Measurements from ENCODE around the gene SGSM1. TPM values are rescaled to one million over a fixed set of nuclear protein-coding genes. Genes with fewer than 3 reads are reported as not detected.

The SGSM1 gene
- total RNA-seq, 4 donors from 2014 or later: 0.88 to 4.9 (median 3.0) TPM

- no peaks in the 10 kb centered on the region for H3K4me1 ChIP-seq
- H3K27ac ChIP-seq: no peak overlapping the region
- TF ChIP-seq, protein P1, sequence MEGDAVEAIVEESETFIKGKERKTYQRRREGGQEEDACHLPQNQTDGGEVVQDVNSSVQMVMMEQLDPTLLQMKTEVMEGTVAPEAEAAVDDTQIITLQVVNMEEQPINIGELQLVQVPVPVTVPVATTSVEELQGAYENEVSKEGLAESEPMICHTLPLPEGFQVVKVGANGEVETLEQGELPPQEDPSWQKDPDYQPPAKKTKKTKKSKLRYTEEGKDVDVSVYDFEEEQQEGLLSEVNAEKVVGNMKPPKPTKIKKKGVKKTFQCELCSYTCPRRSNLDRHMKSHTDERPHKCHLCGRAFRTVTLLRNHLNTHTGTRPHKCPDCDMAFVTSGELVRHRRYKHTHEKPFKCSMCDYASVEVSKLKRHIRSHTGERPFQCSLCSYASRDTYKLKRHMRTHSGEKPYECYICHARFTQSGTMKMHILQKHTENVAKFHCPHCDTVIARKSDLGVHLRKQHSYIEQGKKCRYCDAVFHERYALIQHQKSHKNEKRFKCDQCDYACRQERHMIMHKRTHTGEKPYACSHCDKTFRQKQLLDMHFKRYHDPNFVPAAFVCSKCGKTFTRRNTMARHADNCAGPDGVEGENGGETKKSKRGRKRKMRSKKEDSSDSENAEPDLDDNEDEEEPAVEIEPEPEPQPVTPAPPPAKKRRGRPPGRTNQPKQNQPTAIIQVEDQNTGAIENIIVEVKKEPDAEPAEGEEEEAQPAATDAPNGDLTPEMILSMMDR (IDR thresholded peaks at IDR 0.05): no peak
- no peak for TF ChIP-seq POLR2A (IDR thresholded peaks at IDR 0.05)
- intact Hi-C loops (cut with DNase I; ENCODE audit: low total_unique reads): no loop called here
- no peak overlapping the region for H3K4me3 ChIP-seq
- no peak for DNase-seq
- no peaks in the 10 kb centered on the region for H3K9me3 ChIP-seq
- no peaks in the 10 kb centered on the region for H3K36me3 ChIP-seq
- H3K27me3 ChIP-seq: no peaks in the 10 kb centered on the region
Observed at GRCh38 chr22:24761888-24762675, 43.9 kb upstream of the SGSM1 start.

DNA sequence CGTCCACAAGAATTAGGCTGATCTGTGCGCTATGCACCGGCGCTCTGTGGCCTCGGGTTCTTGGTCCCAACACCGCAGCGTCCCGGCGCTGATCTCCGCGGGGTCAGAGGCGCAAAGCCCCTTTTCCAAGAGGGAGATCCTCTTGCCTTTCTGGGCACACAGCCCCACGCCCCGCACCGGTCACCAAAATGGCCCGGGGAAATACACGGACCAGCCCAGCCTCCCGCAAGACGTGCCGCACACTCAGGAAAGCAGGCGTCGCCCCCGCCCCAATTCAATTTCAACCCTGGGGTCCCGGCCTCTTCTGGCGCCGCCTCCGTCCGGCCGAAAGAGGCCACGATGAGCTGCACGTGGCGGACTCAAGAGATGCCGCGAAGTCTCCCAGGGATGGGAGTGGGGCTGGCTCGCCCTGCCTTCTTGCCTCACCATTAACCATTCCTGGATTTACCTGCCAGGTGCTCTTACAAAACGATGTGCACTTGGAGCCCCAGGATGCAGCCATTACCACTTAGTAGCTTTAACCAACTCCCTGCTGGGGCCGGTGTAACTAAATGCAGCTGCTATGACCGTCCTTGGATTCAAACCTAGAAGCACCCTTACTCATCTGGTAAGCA is 42.0 kb upstream of the SGSM1 start:
- Histone ChIP-seq H3K9me3 (no peaks in the 10 kb centered on the region), H3K4me1 (no peaks in the 10 kb centered on the region), H3K27me3 (no peaks in the 10 kb centered on the region), H3K27ac (no peak overlapping the region), H3K36me3 (no peaks in the 10 kb centered on the region), H3K4me3 (no peak overlapping the region)
- no peak for TF ChIP-seq POLR2A (IDR thresholded peaks at IDR 0.05)
- TF ChIP-seq, protein P1 (IDR thresholded peaks at IDR 0.05): no peak
- intact Hi-C loops (cut with DNase I; ENCODE audit: low total_unique reads): no loop called here
- DNase-seq: no peak

GRCh38 chr22:24765166-24765565 is 40.8 kb upstream of the SGSM1 start:
- Histone ChIP-seq H3K4me3 (no peak overlapping the region), H3K27me3 (no peaks in the 10 kb centered on the region), H3K9me3 (no peaks in the 10 kb centered on the region), H3K36me3 (no peaks in the 10 kb centered on the region), H3K27ac (no peak overlapping the region), H3K4me1 (no peaks in the 10 kb centered on the region)
- TF ChIP-seq POLR2A (IDR thresholded peaks at IDR 0.05): no peak
- TF ChIP-seq, protein P1 (IDR thresholded peaks at IDR 0.05): no peak
- intact Hi-C loops (cut with DNase I; ENCODE audit: low total_unique reads): no loop called here
- no peak for DNase-seq

- no peaks in the 10 kb centered on the region for H3K4me1 ChIP-seq
- H3K27me3 ChIP-seq: no peaks in the 10 kb centered on the region
- H3K27ac ChIP-seq: no peak overlapping the region
- DNase-seq: peak in 1 of 2 donors; percentile 31
- intact Hi-C loops (cut with DNase I; ENCODE audit: low total_unique reads): no loop called here
- H3K9me3 ChIP-seq: no peaks in the 10 kb centered on the region
- TF ChIP-seq, protein P1 (IDR thresholded peaks at IDR 0.05): peak; percentile 21 to 51 (median 40)
- no peak for TF ChIP-seq POLR2A (IDR thresholded peaks at IDR 0.05)
- H3K4me3 ChIP-seq: no peak overlapping the region
- no peaks in the 10 kb centered on the region for H3K36me3 ChIP-seq
Observed at GRCh38 chr22:24768537-24769374, 37.3 kb upstream of the SGSM1 start.
